Testis (tissue), 2 donors: ENCODE results near the gene DISP2.

Experiments used
- POLR2A ChIP-seq: fragments of 450-650 bp; IDR thresholded peaks from one replicate; pipeline ENCODE4 v1.6.1; 2017; ENCODE audit warnings: antibody characterized with exemption, mild to moderate bottlenecking, moderate library complexity
- TF ChIP-seq, protein P1 (sequence below), 3 experiments: fragments of 450-650 bp in 2 of 3; fragments of 200-600 bp in 1 of 3; sonication (generic) in 1 of 3; IDR thresholded peaks; one replicate each; pipeline ENCODE4 v1.5.1; 2016 to 2019; ENCODE audit warnings: antibody characterized with exemption in 3 of 3, mild to moderate bottlenecking in 2 of 3, moderate library complexity in 1 of 3

DNA sequence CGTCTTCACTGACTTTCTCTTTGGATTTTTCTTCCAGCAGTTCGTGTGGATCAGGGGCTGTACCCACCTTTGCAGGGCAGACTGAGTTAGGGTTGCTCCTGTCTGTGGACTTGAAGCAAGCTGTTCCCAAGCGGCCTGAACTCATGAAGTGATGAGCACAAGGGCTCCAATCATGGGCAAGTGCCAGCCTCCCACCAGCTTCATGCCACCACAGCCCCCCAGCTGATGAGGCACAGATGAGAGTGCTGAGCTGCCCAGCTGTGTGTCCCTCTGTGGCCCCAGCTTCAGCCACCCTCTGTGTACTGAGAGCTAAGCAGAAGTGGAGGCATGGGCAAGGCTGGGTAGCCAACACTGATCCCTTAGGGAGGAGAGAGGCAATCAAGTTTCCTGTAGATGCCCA, 47.0 kb upstream of the DISP2 start:
- TF ChIP-seq, protein P1, sequence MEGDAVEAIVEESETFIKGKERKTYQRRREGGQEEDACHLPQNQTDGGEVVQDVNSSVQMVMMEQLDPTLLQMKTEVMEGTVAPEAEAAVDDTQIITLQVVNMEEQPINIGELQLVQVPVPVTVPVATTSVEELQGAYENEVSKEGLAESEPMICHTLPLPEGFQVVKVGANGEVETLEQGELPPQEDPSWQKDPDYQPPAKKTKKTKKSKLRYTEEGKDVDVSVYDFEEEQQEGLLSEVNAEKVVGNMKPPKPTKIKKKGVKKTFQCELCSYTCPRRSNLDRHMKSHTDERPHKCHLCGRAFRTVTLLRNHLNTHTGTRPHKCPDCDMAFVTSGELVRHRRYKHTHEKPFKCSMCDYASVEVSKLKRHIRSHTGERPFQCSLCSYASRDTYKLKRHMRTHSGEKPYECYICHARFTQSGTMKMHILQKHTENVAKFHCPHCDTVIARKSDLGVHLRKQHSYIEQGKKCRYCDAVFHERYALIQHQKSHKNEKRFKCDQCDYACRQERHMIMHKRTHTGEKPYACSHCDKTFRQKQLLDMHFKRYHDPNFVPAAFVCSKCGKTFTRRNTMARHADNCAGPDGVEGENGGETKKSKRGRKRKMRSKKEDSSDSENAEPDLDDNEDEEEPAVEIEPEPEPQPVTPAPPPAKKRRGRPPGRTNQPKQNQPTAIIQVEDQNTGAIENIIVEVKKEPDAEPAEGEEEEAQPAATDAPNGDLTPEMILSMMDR (IDR thresholded peaks at IDR 0.05) = no peak
- TF ChIP-seq POLR2A = no peak
